Measurements from ENCODE around the gene METTL1.
"Not testable (repeated sequence)": the region's sequence is repeated elsewhere in the genome, so short reads cannot be mapped to it uniquely, and the experiment has no call there.

Gene METTL1

GRCh38 chr12:57771873-57772428 lies at the start of gene METTL1:
Gene METTL1, minus strand, starts transcription at chr12:57772105. Its CDS starts 22 bp downstream, at chr12:57772083.
- peak; percentile 88 for DNase-seq

GRCh38 chr12:57821015-57821414 lies 49.1 kb upstream of the METTL1 start:
- DNase-seq, result not testable (repeated sequence)

- DNase-seq, result not testable (repeated sequence)
Measured at GRCh38 chr12:57820119-57820518, 48.2 kb upstream of the METTL1 start.

GRCh38 chr12:57817990-57818331 lies 46.1 kb upstream of the METTL1 start:
- not testable (repeated sequence) for DNase-seq

GRCh38 chr12:57817261-57817989 lies 45.5 kb upstream of the METTL1 start:
- no peak for DNase-seq

GRCh38 chr12:57816855-57817151 lies 44.9 kb upstream of the METTL1 start:
- DNase-seq, result no peak

GRCh38 chr12:57816001-57816854 lies 44.3 kb upstream of the METTL1 start:
- no peak for DNase-seq

- DNase-seq, result no peak
Measured at GRCh38 chr12:57815177-57816000, 43.5 kb upstream of the METTL1 start.

GRCh38 chr12:57813971-57814772 lies 42.3 kb upstream of the METTL1 start:
- no peak for DNase-seq

GRCh38 chr12:57813111-57813970 lies 41.4 kb upstream of the METTL1 start:
- DNase-seq, result no peak

GRCh38 chr12:57811028-57811755 lies 39.3 kb upstream of the METTL1 start:
- no peak for DNase-seq

- no peak for DNase-seq
Measured at GRCh38 chr12:57810450-57810849, 38.5 kb upstream of the METTL1 start.

GRCh38 chr12:57809425-57809824 lies 37.5 kb upstream of the METTL1 start:
- DNase-seq, result no peak

GRCh38 chr12:57808351-57808750 lies 36.4 kb upstream of the METTL1 start:
- DNase-seq, result no peak

- no peak for DNase-seq
Measured at GRCh38 chr12:57807285-57807684, 35.4 kb upstream of the METTL1 start.

- DNase-seq, result no peak
Measured at GRCh38 chr12:57806677-57807076, 34.8 kb upstream of the METTL1 start.

GRCh38 chr12:57803319-57803893 lies 31.5 kb upstream of the METTL1 start:
- peak; percentile 16 for DNase-seq

- DNase-seq, result no peak
Measured at GRCh38 chr12:57802607-57803006, 30.7 kb upstream of the METTL1 start.

- DNase-seq, result no peak
Measured at GRCh38 chr12:57800965-57801364, 29.1 kb upstream of the METTL1 start.

GRCh38 chr12:57797933-57798332 lies 26.0 kb upstream of the METTL1 start:
- DNase-seq, result no peak
